Lung (tissue), 12 donors: ENCODE results near the gene NUBPL. TPM values are rescaled to one million over a fixed set of nuclear protein-coding genes. Genes with fewer than 3 reads are reported as not detected.
"Not testable (repeated sequence)": the region's sequence is repeated elsewhere in the genome, so short reads cannot be mapped to it uniquely, and the experiment has no call there.

Experiments
- ATAC-seq: fragments of 200-7000 bp; cut with Tn5 transposase; one replicate; pipeline ENCODE4 v1.9.1; 2020; ENCODE audit warnings: moderate number of reproducible peaks; ENCODE audit not compliant: insufficient read depth, low FRiP score
- DNase-seq, 3 donors: peaks; one replicate each; pipeline ENCODE4 v3.0.0-alpha.2; 2013 to 2017
- H3K27ac ChIP-seq, 2 donors: one replicate each; pipeline ENCODE4 v1.5.1; 2013; ENCODE audit warnings: mild to moderate bottlenecking in 2 of 2, moderate library complexity in 2 of 2, control low read depth in 1 of 2, inconsistent platforms in 1 of 2, low read depth in 1 of 2, low read length in 1 of 2
- H3K27me3 ChIP-seq, 3 donors: one replicate each; pipeline ENCODE4 v1.5.1; 2013; ENCODE audit warnings: low read length in 2 of 3; ENCODE audit not compliant: control insufficient read depth in 3 of 3, insufficient read depth in 3 of 3
- H3K36me3 ChIP-seq, 4 donors: one replicate each; pipeline ENCODE4 v1.5.1; 2013; ENCODE audit warnings: low read length in 4 of 4, mild to moderate bottlenecking in 1 of 4, moderate library complexity in 1 of 4; ENCODE audit not compliant: control insufficient read depth in 4 of 4, insufficient read depth in 4 of 4
- H3K4me1 ChIP-seq, 5 donors: one replicate each; pipeline ENCODE4 v1.5.1; 2013; ENCODE audit warnings: low read length in 5 of 5, mild to moderate bottlenecking in 2 of 5, moderate library complexity in 1 of 5; ENCODE audit not compliant: control insufficient read depth in 5 of 5, insufficient read depth in 5 of 5
- H3K4me3 ChIP-seq: one replicate; pipeline ENCODE4 v1.5.1; 2013; ENCODE audit warnings: mild to moderate bottlenecking, control low read depth, moderate library complexity
- H3K9ac ChIP-seq, 2 donors: one replicate each; pipeline ENCODE4 v1.5.1; 2013; ENCODE audit warnings: low read length in 2 of 2, control low read depth in 1 of 2; ENCODE audit not compliant: insufficient read depth in 1 of 2
- H3K9me3 ChIP-seq, 4 donors: one replicate each; pipeline ENCODE4 v1.5.1; 2013; ENCODE audit warnings: low read length in 3 of 4, mild to moderate bottlenecking in 1 of 4, moderate library complexity in 1 of 4; ENCODE audit not compliant: control insufficient read depth in 4 of 4, insufficient read depth in 3 of 4
- WGBS, 2 donors: extraction: QIAGEN DNeasy Blood & Tissue Kit; methylation state at CpG; one replicate each; pipeline ENCODE4 v1.1.7; 2013; 5-methylcytosine and 5-hydroxymethylcytosine counted together
- polyA plus RNA-seq, 2 donors: library from polyadenylated mRNA; stranded (reverse); fragments of 200-250 nt; gene quantifications; one replicate each; pipeline ENCODE4 v1.2.1, GENCODE V29; 2013
- total RNA-seq, 2 donors: library from RNA; depleted of rRNA in 1 of 2; stranded (reverse); fragments of >200 nt in 1 of 2; gene quantifications; one replicate each; pipeline ENCODE4 v1.2.1, GENCODE V29; 2014 to 2021
- TF ChIP-seq, protein P1 (sequence below): IDR thresholded peaks from 2 replicates; pipeline ENCODE4 v1.5.1; 2012; ENCODE audit warnings: mild to moderate bottlenecking; ENCODE audit errors: control extremely low read depth, extremely low read depth
- donor health status: control.
- donor health status: control.
- donor health status: Bipolar disorder and iron deficiency.
- donor health status: healthy.
- donor health status: DM: yes; HTN: yes; CAD: no.

NUBPL gene
- total and polyA plus RNA-seq, 4 donors = 3.0 to 20.9 (median 9.5) TPM

DNA sequence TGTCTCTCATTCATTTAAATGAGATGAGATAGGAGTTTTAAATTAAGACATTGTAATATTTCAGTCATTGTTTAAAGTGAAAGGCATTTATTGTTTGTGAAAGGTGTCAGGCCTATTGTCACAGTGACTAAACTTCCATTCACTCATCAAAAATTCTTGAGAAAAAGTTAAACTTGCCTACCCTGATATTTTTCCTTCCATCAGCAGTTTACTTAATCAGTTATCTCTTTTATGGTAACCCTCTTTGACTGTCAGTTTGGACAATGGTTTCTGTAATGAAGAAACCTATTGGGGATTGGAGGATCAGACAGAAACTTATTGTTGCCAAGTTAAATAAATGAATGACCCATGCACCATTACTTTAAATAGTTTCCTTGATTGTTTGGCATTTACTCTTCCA, 241.6 kb downstream of the NUBPL start:
- H3K27me3 ChIP-seq = no peaks in the 10 kb centered on the region
- TF ChIP-seq, protein P1, sequence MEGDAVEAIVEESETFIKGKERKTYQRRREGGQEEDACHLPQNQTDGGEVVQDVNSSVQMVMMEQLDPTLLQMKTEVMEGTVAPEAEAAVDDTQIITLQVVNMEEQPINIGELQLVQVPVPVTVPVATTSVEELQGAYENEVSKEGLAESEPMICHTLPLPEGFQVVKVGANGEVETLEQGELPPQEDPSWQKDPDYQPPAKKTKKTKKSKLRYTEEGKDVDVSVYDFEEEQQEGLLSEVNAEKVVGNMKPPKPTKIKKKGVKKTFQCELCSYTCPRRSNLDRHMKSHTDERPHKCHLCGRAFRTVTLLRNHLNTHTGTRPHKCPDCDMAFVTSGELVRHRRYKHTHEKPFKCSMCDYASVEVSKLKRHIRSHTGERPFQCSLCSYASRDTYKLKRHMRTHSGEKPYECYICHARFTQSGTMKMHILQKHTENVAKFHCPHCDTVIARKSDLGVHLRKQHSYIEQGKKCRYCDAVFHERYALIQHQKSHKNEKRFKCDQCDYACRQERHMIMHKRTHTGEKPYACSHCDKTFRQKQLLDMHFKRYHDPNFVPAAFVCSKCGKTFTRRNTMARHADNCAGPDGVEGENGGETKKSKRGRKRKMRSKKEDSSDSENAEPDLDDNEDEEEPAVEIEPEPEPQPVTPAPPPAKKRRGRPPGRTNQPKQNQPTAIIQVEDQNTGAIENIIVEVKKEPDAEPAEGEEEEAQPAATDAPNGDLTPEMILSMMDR = no peak
- no peak overlapping the region for H3K27ac ChIP-seq
- no peak overlapping the region for H3K9ac ChIP-seq
- no peak overlapping the region for H3K4me3 ChIP-seq
- peaks cover 0 to 3% (median 0%) of the 10 kb centered on the region in 4 donors for H3K9me3 ChIP-seq
- H3K36me3 ChIP-seq = no peaks in the 10 kb centered on the region
- DNase-seq (no peak), ATAC-seq (no peak)
- no peaks in the 10 kb centered on the region for H3K4me1 ChIP-seq

DNA sequence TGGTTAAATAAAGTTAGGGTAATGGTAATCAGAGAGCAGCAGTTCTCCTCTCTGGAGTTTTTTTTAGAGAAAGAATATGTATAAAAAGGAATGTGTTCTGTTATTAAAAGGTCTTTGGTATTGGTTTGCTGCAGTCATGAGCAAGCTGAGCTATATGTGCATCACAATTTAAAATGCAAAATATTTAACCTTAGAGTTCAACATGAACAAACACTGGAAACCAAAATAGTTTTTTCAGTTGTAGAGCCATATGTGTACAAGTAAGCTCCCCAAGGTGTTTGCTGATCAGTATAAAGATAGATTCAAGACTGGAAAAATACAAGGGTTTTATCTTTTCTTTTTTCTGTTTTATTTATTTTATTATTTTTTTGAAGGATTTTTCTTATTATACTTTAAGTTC, 245.0 kb downstream of the NUBPL start:
- Histone ChIP-seq H3K27me3 (no peaks in the 10 kb centered on the region), H3K27ac (no peak overlapping the region), H3K9ac (no peak overlapping the region), H3K9me3 (peaks cover 0 to 1% (median 0%) of the 10 kb centered on the region in 4 donors), H3K36me3 (no peaks in the 10 kb centered on the region), H3K4me1 (no peaks in the 10 kb centered on the region), H3K4me3 (no peak overlapping the region)
- DNase-seq (no peak), ATAC-seq (no peak)
- TF ChIP-seq, protein P1 = no peak

DNA sequence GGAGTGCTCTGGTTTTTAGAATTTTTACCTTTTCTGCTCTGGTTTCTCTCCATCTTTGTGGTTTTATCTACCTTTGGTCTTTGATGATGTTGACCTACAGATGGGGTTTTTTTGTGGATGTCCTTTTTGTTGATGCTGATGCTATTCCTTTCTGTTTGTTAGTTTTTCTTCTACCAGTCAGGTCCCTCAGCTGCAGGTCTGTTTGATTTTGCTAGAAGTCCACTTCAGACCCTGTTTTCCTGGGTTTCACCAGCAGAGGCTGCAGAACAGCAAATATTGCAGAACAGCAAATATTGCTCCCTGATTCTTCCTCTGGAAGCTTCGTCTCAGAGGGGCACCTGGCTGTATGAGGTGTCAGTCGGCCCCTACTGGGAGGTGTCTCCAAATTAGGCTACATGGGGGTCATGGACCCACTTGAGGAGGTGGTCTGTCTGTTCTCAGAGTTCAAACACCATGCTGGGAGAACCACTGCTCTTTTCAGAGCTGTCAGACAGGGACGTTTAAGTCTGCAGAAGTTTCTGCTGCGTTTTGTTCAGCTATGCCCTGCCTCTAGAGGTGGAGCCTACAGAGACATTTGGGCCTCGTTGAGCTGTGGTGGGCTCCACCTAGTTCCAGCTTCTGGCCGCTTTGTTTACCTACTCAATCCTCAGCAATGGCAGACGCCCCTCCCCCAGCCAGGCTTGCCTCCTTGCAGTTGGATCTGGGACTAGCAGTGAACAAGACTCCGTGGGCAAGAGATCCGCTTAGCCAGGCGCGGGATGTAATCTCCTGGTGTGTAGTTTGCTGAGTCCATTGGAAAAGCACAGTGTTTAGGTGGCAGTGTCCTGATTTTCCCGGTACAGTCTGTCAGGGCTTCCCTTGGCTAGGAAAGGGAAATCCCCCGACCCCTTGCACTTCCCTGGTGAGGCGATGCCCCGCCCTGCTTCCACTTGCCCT, 250.8 kb downstream of the NUBPL start:
- H3K27ac ChIP-seq, H3K36me3 ChIP-seq, H3K4me1 ChIP-seq, H3K9me3 ChIP-seq, H3K9ac ChIP-seq, H3K4me3 ChIP-seq, DNase-seq, H3K27me3 ChIP-seq, ATAC-seq: not testable (repeated sequence)
- WGBS, 2 donors = 87 to 89% methylated on average over 15 of the region's 15 CpGs

DNA sequence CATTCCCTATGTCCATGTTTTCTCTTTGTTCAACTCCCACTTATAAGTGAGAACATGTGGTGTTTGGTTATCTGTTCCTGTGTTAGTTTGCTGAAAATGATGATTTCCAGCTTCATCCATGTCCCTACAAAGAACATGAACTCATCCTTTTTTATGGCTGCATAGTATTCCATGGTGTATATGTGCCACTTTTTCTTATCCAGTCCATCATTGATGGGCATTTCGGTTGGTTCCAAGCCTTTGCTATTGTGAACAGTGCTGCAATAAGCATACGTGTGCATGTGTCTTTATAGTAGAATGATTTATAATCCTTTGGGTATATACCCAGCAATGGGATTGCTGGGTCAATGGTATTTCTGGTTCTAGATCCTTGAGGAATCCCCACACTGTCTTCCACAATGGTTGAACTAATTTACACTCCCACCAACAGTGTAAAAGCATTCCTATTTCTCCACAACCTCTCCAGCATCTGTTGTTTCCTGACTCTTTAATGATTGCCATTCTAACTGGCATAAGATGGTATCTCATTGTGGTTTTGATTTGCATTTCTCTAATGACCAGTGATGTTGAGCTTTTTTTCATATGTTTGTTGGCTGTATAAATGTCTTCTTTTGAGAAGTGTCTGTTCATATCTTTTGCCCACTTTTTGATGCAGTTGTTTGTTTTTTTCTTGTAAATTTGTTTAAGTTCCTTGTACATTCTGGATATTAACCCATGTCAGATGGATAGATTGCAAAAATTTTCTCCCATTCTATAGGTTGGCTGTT, 252.7 kb downstream of the NUBPL start:
- ATAC-seq, H3K27me3 ChIP-seq, H3K9me3 ChIP-seq, H3K4me1 ChIP-seq, H3K9ac ChIP-seq, H3K4me3 ChIP-seq, H3K27ac ChIP-seq, DNase-seq, H3K36me3 ChIP-seq: not testable (repeated sequence)
- WGBS, 2 donors = 94 to 100% methylated on average over 2 of the region's 2 CpGs
